MM.1S (cell line): Measurements from ENCODE around the gene PPP1R13B.

Source experiments
- DNase-seq: peaks from one replicate; pipeline ENCODE4 v3.0.0-alpha.2; 2015
- H2AFZ ChIP-seq: fragments of 300-600 bp; sonication (generic); 2 replicates; pipeline ENCODE4 v1.6.0; 2016; ENCODE audit warnings: antibody characterized with exemption, low read length
- H3F3A ChIP-seq: fragments of 300-600 bp; sonication (generic); 2 replicates; pipeline ENCODE4 v1.6.1; 2016; ENCODE audit warnings: mild to moderate bottlenecking, antibody characterized with exemption, low read length, moderate library complexity, mixed read lengths; ENCODE audit not compliant: insufficient read depth
- H3K27ac ChIP-seq: fragments of 300-600 bp; sonication (generic); 2 replicates; pipeline ENCODE4 v1.5.1; 2016; ENCODE audit warnings: mild to moderate bottlenecking, low read length
- H3K27me3 ChIP-seq: fragments of 300-600 bp; sonication (generic); replicated peaks from 2 replicates; pipeline ENCODE4 v1.6.0; 2016; ENCODE audit warnings: low read length; ENCODE audit not compliant: insufficient read depth
- H3K36me3 ChIP-seq: fragments of 300-600 bp; sonication (generic); replicated peaks from 2 replicates; pipeline ENCODE4 v1.6.1; 2016; ENCODE audit warnings: mild to moderate bottlenecking, low read length, mixed read lengths; ENCODE audit not compliant: insufficient read depth
- H3K4me1 ChIP-seq: fragments of 300-600 bp; sonication (generic); 2 replicates; pipeline ENCODE4 v1.6.1; 2016; ENCODE audit warnings: low read length, mixed read lengths
- H3K4me2 ChIP-seq: fragments of 300-600 bp; sonication (generic); 2 replicates; pipeline ENCODE4 v1.6.0; 2016; ENCODE audit warnings: low read depth, low read length
- H3K4me3 ChIP-seq: fragments of 300-600 bp; sonication (generic); 2 replicates; pipeline ENCODE4 v1.5.1; 2016; ENCODE audit warnings: low read length, mixed read lengths
- H3K79me2 ChIP-seq: fragments of 300-600 bp; sonication (generic); 2 replicates; pipeline ENCODE4 v1.6.1; 2016; ENCODE audit warnings: mixed run types, low read length, mixed read lengths
- H3K9ac ChIP-seq: fragments of 300-600 bp; sonication (generic); 2 replicates; pipeline ENCODE4 v1.6.1; 2016; ENCODE audit warnings: low read length, mixed read lengths
- H3K9me2 ChIP-seq: fragments of 300-600 bp; sonication (generic); replicated peaks from 2 replicates; pipeline ENCODE4 v1.6.1; 2016; ENCODE audit warnings: mild to moderate bottlenecking, low read length, mixed read lengths; ENCODE audit not compliant: insufficient read depth
- H3K9me3 ChIP-seq: fragments of 300-600 bp; sonication (generic); replicated peaks from 2 replicates; pipeline ENCODE4 v1.6.1; 2016; ENCODE audit warnings: mild to moderate bottlenecking, low read length, mixed read lengths; ENCODE audit not compliant: insufficient read depth
- H4K20me1 ChIP-seq: fragments of 300-600 bp; sonication (generic); 2 replicates; pipeline ENCODE4 v1.6.1; 2016; ENCODE audit warnings: mild to moderate bottlenecking, low read length, moderate library complexity, mixed read lengths; ENCODE audit not compliant: insufficient read depth
- EZH2 ChIP-seq: fragments of 300-600 bp; sonication (generic); optimal IDR thresholded peaks from 2 replicates; pipeline ENCODE3; 2017; ENCODE audit warnings: low read depth, mild to moderate bottlenecking, antibody characterized with exemption, low read length, mixed read lengths
- EZH2phosphoT487 ChIP-seq: fragments of 300-600 bp; sonication (generic); IDR thresholded peaks from 2 replicates; pipeline ENCODE4 v1.6.1; 2018; ENCODE audit warnings: antibody characterized with exemption, low read length
- TF ChIP-seq, protein P1 (sequence below): fragments of 300-600 bp; sonication (generic); IDR thresholded peaks from 2 replicates; pipeline ENCODE4 v1.5.1; 2016; ENCODE audit warnings: antibody characterized with exemption, low read length, mixed read lengths

PPP1R13B gene

DNA sequence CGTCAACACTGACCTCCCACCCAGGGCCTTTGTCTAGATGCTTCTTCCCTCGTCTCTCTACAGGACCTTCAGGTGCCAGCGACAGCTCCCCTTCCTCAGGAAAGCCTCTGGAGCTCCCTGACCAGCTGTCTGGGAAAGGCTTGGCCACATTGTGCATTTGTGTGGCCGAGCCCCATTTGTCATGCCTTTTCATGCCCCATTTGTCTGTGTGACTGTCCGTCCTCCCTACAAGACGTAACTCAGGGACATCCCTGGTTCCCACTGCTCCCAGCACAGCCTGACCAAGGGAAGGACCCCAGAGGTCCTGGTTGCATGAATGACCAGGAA, 107.9 kb downstream of the PPP1R13B start:
- no peaks in the 10 kb centered on the region for H3K79me2 ChIP-seq
- H3K9ac ChIP-seq = no peak overlapping the region
- no peak overlapping the region for H3K27ac ChIP-seq
- no peak overlapping the region for H3K4me3 ChIP-seq
- no peak overlapping the region for H2AFZ ChIP-seq
- no peaks in the 10 kb centered on the region for H3K9me3 ChIP-seq
- no peaks in the 10 kb centered on the region for H3K9me2 ChIP-seq
- DNase-seq = no peak
- H3K27me3 ChIP-seq = no peaks in the 10 kb centered on the region
- H3F3A ChIP-seq = no peaks in the 10 kb centered on the region
- H3K4me2 ChIP-seq = no peak overlapping the region
- TF ChIP-seq EZH2 (no peak), EZH2phosphoT487 (no peak)
- TF ChIP-seq, protein P1, sequence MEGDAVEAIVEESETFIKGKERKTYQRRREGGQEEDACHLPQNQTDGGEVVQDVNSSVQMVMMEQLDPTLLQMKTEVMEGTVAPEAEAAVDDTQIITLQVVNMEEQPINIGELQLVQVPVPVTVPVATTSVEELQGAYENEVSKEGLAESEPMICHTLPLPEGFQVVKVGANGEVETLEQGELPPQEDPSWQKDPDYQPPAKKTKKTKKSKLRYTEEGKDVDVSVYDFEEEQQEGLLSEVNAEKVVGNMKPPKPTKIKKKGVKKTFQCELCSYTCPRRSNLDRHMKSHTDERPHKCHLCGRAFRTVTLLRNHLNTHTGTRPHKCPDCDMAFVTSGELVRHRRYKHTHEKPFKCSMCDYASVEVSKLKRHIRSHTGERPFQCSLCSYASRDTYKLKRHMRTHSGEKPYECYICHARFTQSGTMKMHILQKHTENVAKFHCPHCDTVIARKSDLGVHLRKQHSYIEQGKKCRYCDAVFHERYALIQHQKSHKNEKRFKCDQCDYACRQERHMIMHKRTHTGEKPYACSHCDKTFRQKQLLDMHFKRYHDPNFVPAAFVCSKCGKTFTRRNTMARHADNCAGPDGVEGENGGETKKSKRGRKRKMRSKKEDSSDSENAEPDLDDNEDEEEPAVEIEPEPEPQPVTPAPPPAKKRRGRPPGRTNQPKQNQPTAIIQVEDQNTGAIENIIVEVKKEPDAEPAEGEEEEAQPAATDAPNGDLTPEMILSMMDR = no peak
- H3K36me3 ChIP-seq = no peaks in the 10 kb centered on the region
- H3K4me1 ChIP-seq = no peaks in the 10 kb centered on the region
- H4K20me1 ChIP-seq = no peaks in the 10 kb centered on the region

GRCh38 chr14:103738701-103739451, 108.5 kb downstream of the PPP1R13B start:
- Histone ChIP-seq H3K27ac (no peak overlapping the region), H3K27me3 (no peaks in the 10 kb centered on the region), H3K9me2 (no peaks in the 10 kb centered on the region), H3K9me3 (no peaks in the 10 kb centered on the region), H2AFZ (no peak overlapping the region), H3K36me3 (no peaks in the 10 kb centered on the region), H3K79me2 (no peaks in the 10 kb centered on the region), H3K4me3 (no peak overlapping the region), H3K9ac (no peak overlapping the region), H3K4me2 (no peak overlapping the region), H3F3A (no peaks in the 10 kb centered on the region), H4K20me1 (no peaks in the 10 kb centered on the region), H3K4me1 (no peaks in the 10 kb centered on the region)
- no peak for DNase-seq
- TF ChIP-seq, protein P1 = no peak
- TF ChIP-seq EZH2phosphoT487 (no peak), EZH2 (no peak)

DNA sequence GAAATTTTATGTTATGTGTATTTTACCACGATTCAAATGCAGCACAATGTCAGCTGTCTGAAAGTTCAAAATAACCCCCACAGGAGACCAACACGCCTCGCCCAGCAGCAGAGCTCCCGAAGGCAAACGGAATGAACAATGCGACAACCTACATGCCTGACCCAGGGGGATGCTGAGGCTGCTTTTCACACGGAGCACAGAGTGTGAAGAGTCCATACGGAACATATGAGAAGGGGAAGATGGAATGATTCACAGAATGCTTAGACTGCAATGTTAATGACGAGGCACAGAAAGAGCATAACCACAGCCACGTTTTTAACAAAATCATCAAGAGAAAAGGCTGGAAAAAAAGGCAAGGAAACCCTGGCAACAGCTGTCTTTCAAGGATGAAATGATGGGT, 109.2 kb downstream of the PPP1R13B start:
- H3K4me1 ChIP-seq = no peaks in the 10 kb centered on the region
- no peaks in the 10 kb centered on the region for H3F3A ChIP-seq
- no peaks in the 10 kb centered on the region for H3K9me3 ChIP-seq
- H3K27me3 ChIP-seq = no peaks in the 10 kb centered on the region
- DNase-seq = no peak
- no peak overlapping the region for H3K27ac ChIP-seq
- no peaks in the 10 kb centered on the region for H3K36me3 ChIP-seq
- TF ChIP-seq EZH2 (no peak), EZH2phosphoT487 (no peak)
- TF ChIP-seq, protein P1 = no peak
- H4K20me1 ChIP-seq = no peaks in the 10 kb centered on the region
- H2AFZ ChIP-seq = no peak overlapping the region
- H3K4me2 ChIP-seq = no peak overlapping the region
- no peak overlapping the region for H3K9ac ChIP-seq
- H3K4me3 ChIP-seq = no peak overlapping the region
- H3K79me2 ChIP-seq = no peaks in the 10 kb centered on the region
- no peaks in the 10 kb centered on the region for H3K9me2 ChIP-seq
